GM12878 (cell line): Measurements from ENCODE around the gene PDLIM5. TPM values are rescaled to one million over a fixed set of nuclear protein-coding genes. Genes with fewer than 3 reads are reported as not detected.

ENCODE experiments used
- ATAC-seq: fragments of 200-7000 bp; cut with Tn5 transposase; 3 replicates; pipeline ENCODE4 v1.9.1; 2020; ENCODE audit warnings: mild to moderate bottlenecking, moderate library complexity
- BruUV-seq: library from RNA; stranded (reverse); fragments of 400-500 nt; replicated peaks from 2 replicates; lab custom pipeline; 2021; lab: Mats Ljungman, UMichigan
- CTCF ChIA-PET: fragments of 300-600 bp; sonication (Branson Sonifier 250); formaldehyde crosslinking; extraction: SDS; loops from one replicate; lab custom pipeline; 2021; ENCODE audit warnings: inconsistent platforms; lab: Yijun Ruan, JAX
- POLR2A ChIA-PET: fragments of 350-600 bp; formaldehyde crosslinking; extraction: SDS; loops from one replicate; lab custom pipeline; 2021; ENCODE audit warnings: inconsistent platforms; lab: Charles Lee
- RAD21 ChIA-PET: fragments of 300-600 bp; sonication (Branson Sonifier 250); formaldehyde crosslinking; loops from one replicate; lab custom pipeline; 2023; ENCODE audit warnings: antibody characterized with exemption; ENCODE audit not compliant: unreplicated experiment; lab: Charles Lee
- SMC1A ChIA-PET: fragments of 300-600 bp; sonication (Branson Sonifier 250); formaldehyde crosslinking; loops from one replicate; lab custom pipeline; 2023; ENCODE audit not compliant: unreplicated experiment, uncharacterized antibody; lab: Charles Lee
- DNase-seq: peaks from one replicate; pipeline ENCODE4 v3.0.0-alpha.2; 2011; ENCODE audit warnings: low read depth, low spot score
- FAIRE-seq: peaks from 3 replicates; lab custom pipeline; 2011; peaks lifted over from hg19 to GRCh38; lab: Jason Lieb, UNC
- H2AFZ ChIP-seq: 2 replicates; pipeline ENCODE4 v1.6.0; 2011; ENCODE audit warnings: low read depth, low read length, control low read depth; ENCODE audit not compliant: control insufficient read depth
- H3K27ac ChIP-seq: 2 replicates; pipeline ENCODE4 v1.5.1; 2011; ENCODE audit warnings: control low read depth; ENCODE audit not compliant: control insufficient read depth, insufficient read depth
- H3K27me3 ChIP-seq, 2 experiments: replicated peaks in 1 of 2; 2 replicates each; pipeline versions ENCODE4 v1.6.0 to v1.6.1; 2011; ENCODE audit warnings: low read length in 1 of 2; ENCODE audit not compliant: control insufficient read depth in 2 of 2, insufficient read depth in 2 of 2
- H3K36me3 ChIP-seq, 2 experiments: 2 replicates each; pipeline ENCODE4 v1.5.1; 2011; ENCODE audit warnings: low read length in 1 of 2; ENCODE audit not compliant: control insufficient read depth in 2 of 2, insufficient read depth in 2 of 2
- H3K4me1 ChIP-seq: 2 replicates; pipeline ENCODE4 v1.6.1; 2011; ENCODE audit warnings: mild to moderate bottlenecking, low read length, moderate library complexity, mixed read lengths; ENCODE audit not compliant: control insufficient read depth, insufficient read depth
- H3K4me2 ChIP-seq: 2 replicates; pipeline ENCODE4 v1.6.0; 2011; ENCODE audit warnings: control low read depth; ENCODE audit not compliant: control insufficient read depth, insufficient read depth
- H3K4me3 ChIP-seq: fragments of 200-600 bp; sonication (generic); 2 replicates; pipeline ENCODE4 v1.5.1; 2016
- H3K79me2 ChIP-seq: 2 replicates; pipeline ENCODE4 v1.6.0; 2011; ENCODE audit warnings: low read length; ENCODE audit not compliant: control insufficient read depth, insufficient read depth
- H3K9ac ChIP-seq: 2 replicates; pipeline ENCODE4 v1.8.0; 2011; ENCODE audit warnings: low read length, control low read depth, mixed read lengths; ENCODE audit not compliant: control insufficient read depth, insufficient read depth
- H3K9me3 ChIP-seq: replicated peaks from 3 replicates; pipeline ENCODE4 v1.5.1; 2011; ENCODE audit warnings: mild to moderate bottlenecking, low read length; ENCODE audit not compliant: control insufficient read depth, insufficient read depth
- H4K20me1 ChIP-seq: 2 replicates; pipeline ENCODE4 v1.6.0; 2011; ENCODE audit not compliant: control insufficient read depth, insufficient read depth
- EED ChIP-seq: sonication (generic); IDR thresholded peaks from 2 replicates; pipeline ENCODE4 v1.6.1; 2016; ENCODE audit warnings: antibody characterized with exemption, low read depth
- MEF2A ChIP-seq: IDR thresholded peaks from 2 replicates; pipeline ENCODE4 v1.6.1; 2011; ENCODE audit warnings: low read depth, mild to moderate bottlenecking, low read length, moderate library complexity; ENCODE audit not compliant: insufficient read depth
- NBN ChIP-seq: fragments of 450-650 bp; IDR thresholded peaks from 2 replicates; pipeline ENCODE4 v1.6.1; 2016
- NFIC ChIP-seq: IDR thresholded peaks from 2 replicates; pipeline ENCODE4 v1.6.1; 2012; ENCODE audit warnings: low read depth, mild to moderate bottlenecking, inconsistent platforms, low read length, moderate library complexity
- SREBF2 ChIP-seq: IDR thresholded peaks from 2 replicates; pipeline ENCODE4 v1.6.1; 2012; ENCODE audit warnings: mild to moderate bottlenecking, low read length
- WGBS: methylation state at CpG from one replicate; pipeline ENCODE4 v1.1.6; 2016; ENCODE audit warnings: low lambda C conversion rate; ENCODE audit not compliant: insufficient replicate concordance, insufficient coverage; ENCODE audit errors: missing lambda C conversion rate; 5-methylcytosine and 5-hydroxymethylcytosine counted together
- in situ Hi-C: fragments of 300-500 bp; cut with MboI; formaldehyde crosslinking; loops from 9 replicates; pipeline ENCODE4 v1.14.3; 2018; ENCODE audit warnings: mixed read lengths
- intact Hi-C: fragments of 100-400 bp; cut with micrococcal nuclease; formaldehyde crosslinking; loops from one replicate; pipeline ENCODE4 v1.14.2; 2022; ENCODE audit not compliant: unreplicated experiment
- polyA plus RNA-seq, 11 experiments: library from polyadenylated mRNA; depleted of rRNA in 4 of 11; unstranded in 6 of 11; stranded (reverse) in 5 of 11; fragments of >200 nt; fragmentation: Nextera tagmentation in 4 of 11; fragmentation: Illumina TruSeq in 1 of 11; extraction: Ambion mirVana in 4 of 11; extraction: Trizol in 1 of 11; gene quantifications; 1 replicate in 1 of 11; 2 replicates in 10 of 11; pipeline versions ENCODE4 v1.2.1 to v1.2.3, GENCODE V29; 2011 to 2016; ENCODE audit warnings: inconsistent platforms in 2 of 11, missing spikeins in 2 of 11, low read depth in 1 of 11
- total RNA-seq, 4 experiments: library from RNA; depleted of rRNA in 3 of 4; stranded (reverse); fragments of >200 nt in 3 of 4; fragmentation: Illumina TruSeq in 1 of 4; extraction: Trizol in 1 of 4; gene quantifications; 2 replicates each; pipeline versions ENCODE4 v1.2.1 to v1.2.3, GENCODE V29; 2013 to 2021
- TF ChIP-seq, protein P1 (sequence below): fragments of 450-650 bp; formaldehyde crosslinking; IDR thresholded peaks from 2 replicates; pipeline ENCODE4 v1.5.0; 2022; ENCODE audit warnings: mild to moderate bottlenecking, missing genetic modification characterization
- TF ChIP-seq, protein P2 (sequence below): fragments of 450-650 bp; IDR thresholded peaks from 2 replicates; pipeline ENCODE4 v1.6.1; 2016; ENCODE audit warnings: mild to moderate bottlenecking
- TF ChIP-seq, protein P3 (sequence below): fragments of 450-650 bp; IDR thresholded peaks from 2 replicates; pipeline ENCODE4 v1.6.1; 2016; ENCODE audit warnings: mild to moderate bottlenecking, moderate library complexity, borderline replicate concordance

Gene PDLIM5
- total and polyA plus RNA-seq, 10 of the 15 experiments (the other 5 are each of a cell fraction or from before 2014, with no cell fraction given): 10.0 to 52.9 (median 20.7) TPM

GRCh38 chr4:94591289-94591688 is 139.5 kb downstream of the PDLIM5 start (continued):
- TF ChIP-seq, protein P1, sequence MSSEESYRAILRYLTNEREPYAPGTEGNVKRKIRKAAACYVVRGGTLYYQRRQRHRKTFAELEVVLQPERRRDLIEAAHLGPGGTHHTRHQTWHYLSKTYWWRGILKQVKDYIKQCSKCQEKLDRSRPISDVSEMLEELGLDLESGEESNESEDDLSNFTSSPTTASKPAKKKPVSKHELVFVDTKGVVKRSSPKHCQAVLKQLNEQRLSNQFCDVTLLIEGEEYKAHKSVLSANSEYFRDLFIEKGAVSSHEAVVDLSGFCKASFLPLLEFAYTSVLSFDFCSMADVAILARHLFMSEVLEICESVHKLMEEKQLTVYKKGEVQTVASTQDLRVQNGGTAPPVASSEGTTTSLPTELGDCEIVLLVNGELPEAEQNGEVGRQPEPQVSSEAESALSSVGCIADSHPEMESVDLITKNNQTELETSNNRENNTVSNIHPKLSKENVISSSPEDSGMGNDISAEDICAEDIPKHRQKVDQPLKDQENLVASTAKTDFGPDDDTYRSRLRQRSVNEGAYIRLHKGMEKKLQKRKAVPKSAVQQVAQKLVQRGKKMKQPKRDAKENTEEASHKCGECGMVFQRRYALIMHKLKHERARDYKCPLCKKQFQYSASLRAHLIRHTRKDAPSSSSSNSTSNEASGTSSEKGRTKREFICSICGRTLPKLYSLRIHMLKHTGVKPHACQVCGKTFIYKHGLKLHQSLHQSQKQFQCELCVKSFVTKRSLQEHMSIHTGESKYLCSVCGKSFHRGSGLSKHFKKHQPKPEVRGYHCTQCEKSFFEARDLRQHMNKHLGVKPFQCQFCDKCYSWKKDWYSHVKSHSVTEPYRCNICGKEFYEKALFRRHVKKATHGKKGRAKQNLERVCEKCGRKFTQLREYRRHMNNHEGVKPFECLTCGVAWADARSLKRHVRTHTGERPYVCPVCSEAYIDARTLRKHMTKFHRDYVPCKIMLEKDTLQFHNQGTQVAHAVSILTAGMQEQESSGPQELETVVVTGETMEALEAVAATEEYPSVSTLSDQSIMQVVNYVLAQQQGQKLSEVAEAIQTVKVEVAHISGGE (CRISPR knock-in tag): no peak

GRCh38 chr4:94595013-94595412 is 143.3 kb downstream of the PDLIM5 start:
- Histone ChIP-seq H3K4me2 (no peak overlapping the region), H3K79me2 (no peaks in the 10 kb centered on the region), H4K20me1 (no peaks in the 10 kb centered on the region), H3K9ac (no peak overlapping the region), H3K9me3 (no peaks in the 10 kb centered on the region), H3K27ac (no peak overlapping the region), H2AFZ (no peak overlapping the region), H3K4me3 (no peak overlapping the region), H3K27me3 (no peaks in the 10 kb centered on the region), H3K36me3 (peaks cover 0 to 2% of the 10 kb centered on the region in 2 experiments; a peak in 1 of 4 replicates), H3K4me1 (no peaks in the 10 kb centered on the region)
- ChIA-PET POLR2A (no interaction called here), CTCF (interaction anchor here (1.8 kb wide), 1 partner anchor 187 kb away, joined by 32 read pairs; no protein-coding TSS in a partner anchor), RAD21 (interaction anchor here (0.9 to 1.0 kb wide), 2 partner anchors 11 to 188 kb away, joined by 3 to 6 read pairs; no protein-coding TSS in a partner anchor), SMC1A (interaction anchor here (1.0 to 1.4 kb wide), 4 partner anchors 8 to 188 kb away, joined by 3 to 9 read pairs (median 3); no protein-coding TSS in a partner anchor)
- FAIRE-seq: no peak
- intact Hi-C loops (loop anchor here (10.0 kb wide), 1 partner anchor 800 kb away; no protein-coding TSS in a partner anchor), in situ Hi-C loops (loop anchor here (5.0 kb wide), 1 partner anchor 188 kb away; no protein-coding TSS in a partner anchor)
- no peak for TF ChIP-seq EED
- no peak for TF ChIP-seq NFIC
- TF ChIP-seq MEF2A: no peak
- TF ChIP-seq, protein P2, sequence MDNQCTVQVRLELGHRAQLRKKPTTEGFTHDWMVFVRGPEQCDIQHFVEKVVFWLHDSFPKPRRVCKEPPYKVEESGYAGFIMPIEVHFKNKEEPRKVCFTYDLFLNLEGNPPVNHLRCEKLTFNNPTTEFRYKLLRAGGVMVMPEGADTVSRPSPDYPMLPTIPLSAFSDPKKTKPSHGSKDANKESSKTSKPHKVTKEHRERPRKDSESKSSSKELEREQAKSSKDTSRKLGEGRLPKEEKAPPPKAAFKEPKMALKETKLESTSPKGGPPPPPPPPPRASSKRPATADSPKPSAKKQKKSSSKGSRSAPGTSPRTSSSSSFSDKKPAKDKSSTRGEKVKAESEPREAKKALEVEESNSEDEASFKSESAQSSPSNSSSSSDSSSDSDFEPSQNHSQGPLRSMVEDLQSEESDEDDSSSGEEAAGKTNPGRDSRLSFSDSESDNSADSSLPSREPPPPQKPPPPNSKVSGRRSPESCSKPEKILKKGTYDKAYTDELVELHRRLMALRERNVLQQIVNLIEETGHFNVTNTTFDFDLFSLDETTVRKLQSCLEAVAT: no peak
- TF ChIP-seq SREBF2: no peak
- TF ChIP-seq, protein P3, sequence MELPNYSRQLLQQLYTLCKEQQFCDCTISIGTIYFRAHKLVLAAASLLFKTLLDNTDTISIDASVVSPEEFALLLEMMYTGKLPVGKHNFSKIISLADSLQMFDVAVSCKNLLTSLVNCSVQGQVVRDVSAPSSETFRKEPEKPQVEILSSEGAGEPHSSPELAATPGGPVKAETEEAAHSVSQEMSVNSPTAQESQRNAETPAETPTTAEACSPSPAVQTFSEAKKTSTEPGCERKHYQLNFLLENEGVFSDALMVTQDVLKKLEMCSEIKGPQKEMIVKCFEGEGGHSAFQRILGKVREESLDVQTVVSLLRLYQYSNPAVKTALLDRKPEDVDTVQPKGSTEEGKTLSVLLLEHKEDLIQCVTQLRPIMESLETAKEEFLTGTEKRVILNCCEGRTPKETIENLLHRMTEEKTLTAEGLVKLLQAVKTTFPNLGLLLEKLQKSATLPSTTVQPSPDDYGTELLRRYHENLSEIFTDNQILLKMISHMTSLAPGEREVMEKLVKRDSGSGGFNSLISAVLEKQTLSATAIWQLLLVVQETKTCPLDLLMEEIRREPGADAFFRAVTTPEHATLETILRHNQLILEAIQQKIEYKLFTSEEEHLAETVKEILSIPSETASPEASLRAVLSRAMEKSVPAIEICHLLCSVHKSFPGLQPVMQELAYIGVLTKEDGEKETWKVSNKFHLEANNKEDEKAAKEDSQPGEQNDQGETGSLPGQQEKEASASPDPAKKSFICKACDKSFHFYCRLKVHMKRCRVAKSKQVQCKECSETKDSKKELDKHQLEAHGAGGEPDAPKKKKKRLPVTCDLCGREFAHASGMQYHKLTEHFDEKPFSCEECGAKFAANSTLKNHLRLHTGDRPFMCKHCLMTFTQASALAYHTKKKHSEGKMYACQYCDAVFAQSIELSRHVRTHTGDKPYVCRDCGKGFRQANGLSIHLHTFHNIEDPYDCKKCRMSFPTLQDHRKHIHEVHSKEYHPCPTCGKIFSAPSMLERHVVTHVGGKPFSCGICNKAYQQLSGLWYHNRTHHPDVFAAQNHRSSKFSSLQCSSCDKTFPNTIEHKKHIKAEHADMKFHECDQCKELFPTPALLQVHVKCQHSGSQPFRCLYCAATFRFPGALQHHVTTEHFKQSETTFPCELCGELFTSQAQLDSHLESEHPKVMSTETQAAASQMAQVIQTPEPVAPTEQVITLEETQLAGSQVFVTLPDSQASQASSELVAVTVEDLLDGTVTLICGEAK: no peak
- TF ChIP-seq NBN: no peak
- WGBS: 94% methylated on average over 1 of the region's 1 CpG
- DNase-seq: no peak
- BruUV-seq: no TSS peak
- no peak for ATAC-seq
